ENCODE measurements around the gene SLC5A6. TPM values are rescaled to one million over a fixed set of nuclear protein-coding genes. Genes with fewer than 3 reads are reported as not detected.

Gene SLC5A6
- total RNA-seq, 4 donors from 2014 or later: 13.5 to 38.6 (median 23.2) TPM

DNA sequence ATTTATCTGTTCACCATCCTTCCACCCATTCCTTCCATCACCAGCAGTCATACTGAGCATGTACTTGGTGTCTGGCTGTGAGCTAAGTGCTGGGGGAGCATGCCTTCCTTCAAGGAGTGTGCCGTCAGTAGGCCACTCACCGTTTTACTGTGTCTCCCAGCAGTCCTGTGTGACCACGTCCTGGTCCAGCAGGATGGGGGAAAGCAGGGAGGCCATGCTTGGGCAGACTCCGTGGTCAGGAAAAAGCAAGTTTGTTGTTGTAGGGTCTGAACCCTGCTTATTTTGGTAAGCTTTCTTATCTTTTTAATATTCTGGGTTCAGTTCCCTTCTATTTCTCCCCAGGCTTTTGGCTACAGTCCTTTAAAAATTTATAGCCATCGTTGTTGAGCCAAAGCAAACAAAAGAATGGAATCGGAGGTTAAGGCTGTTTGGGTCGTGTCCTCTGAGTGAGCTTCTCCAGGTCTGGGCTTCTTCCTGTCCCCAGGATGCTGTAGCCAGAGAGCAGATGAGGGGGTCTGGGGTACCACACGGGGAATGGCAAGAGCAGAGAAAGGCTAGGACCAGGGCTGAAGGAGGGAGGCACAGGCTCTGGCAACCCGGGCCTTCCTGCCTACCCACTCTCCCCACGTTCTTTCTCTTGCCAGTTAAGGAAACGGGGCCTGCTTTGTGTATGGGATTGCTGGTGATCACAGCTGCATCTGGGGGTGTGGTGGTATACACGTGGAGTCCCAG lies 37.3 kb upstream of the SLC5A6 start:
- Histone ChIP-seq H3K27me3 (peaks cover 0 to 58% (median 2%) of the 10 kb centered on the region in 4 donors), H3K9me3 (no peaks in the 10 kb centered on the region), H3K36me3 (peaks cover 0 to 9% (median under 1%) of the 10 kb centered on the region in 3 donors), H3K4me3 (no peak overlapping the region), H3K4me1 (peaks cover 0 to 9% (median 0%) of the 10 kb centered on the region in 3 donors), H3K27ac (no peak overlapping the region)
- intact Hi-C loops (cut with DNase I): no loop called here
- WGBS, 2 donors: 33 to 41% methylated on average over 8 to 11 of the region's 12 CpGs
- DNase-seq: no peak
- no peak for TF ChIP-seq POLR2A (IDR thresholded peaks at IDR 0.05)
- TF ChIP-seq, protein P1, sequence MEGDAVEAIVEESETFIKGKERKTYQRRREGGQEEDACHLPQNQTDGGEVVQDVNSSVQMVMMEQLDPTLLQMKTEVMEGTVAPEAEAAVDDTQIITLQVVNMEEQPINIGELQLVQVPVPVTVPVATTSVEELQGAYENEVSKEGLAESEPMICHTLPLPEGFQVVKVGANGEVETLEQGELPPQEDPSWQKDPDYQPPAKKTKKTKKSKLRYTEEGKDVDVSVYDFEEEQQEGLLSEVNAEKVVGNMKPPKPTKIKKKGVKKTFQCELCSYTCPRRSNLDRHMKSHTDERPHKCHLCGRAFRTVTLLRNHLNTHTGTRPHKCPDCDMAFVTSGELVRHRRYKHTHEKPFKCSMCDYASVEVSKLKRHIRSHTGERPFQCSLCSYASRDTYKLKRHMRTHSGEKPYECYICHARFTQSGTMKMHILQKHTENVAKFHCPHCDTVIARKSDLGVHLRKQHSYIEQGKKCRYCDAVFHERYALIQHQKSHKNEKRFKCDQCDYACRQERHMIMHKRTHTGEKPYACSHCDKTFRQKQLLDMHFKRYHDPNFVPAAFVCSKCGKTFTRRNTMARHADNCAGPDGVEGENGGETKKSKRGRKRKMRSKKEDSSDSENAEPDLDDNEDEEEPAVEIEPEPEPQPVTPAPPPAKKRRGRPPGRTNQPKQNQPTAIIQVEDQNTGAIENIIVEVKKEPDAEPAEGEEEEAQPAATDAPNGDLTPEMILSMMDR (IDR thresholded peaks at IDR 0.05): no peak

DNA sequence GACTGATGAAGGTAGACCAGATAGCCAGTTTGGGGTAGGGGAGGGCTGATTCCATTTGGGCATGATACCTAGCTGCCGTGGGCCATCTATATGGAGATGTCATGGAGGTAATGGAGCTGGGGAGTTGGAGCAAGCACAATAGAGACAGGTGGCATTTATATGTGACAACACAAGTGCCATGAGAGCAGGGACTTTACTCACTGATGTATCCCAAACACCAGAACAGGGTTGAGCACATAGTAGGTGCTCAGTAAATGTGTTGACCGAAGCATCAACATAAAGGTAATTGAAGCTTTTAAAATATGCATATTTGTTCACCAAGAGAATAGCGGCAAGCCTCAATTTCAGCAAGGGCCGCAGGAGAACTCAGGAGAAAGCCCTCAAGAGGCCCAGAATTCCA lies 35.8 kb upstream of the SLC5A6 start:
- Histone ChIP-seq H3K4me1 (peaks cover 0 to 9% (median 0%) of the 10 kb centered on the region in 3 donors), H3K36me3 (peaks cover 1 to 23% (median 14%) of the 10 kb centered on the region in 3 donors), H3K4me3 (no peak overlapping the region), H3K27me3 (peaks cover 0 to 45% (median 2%) of the 10 kb centered on the region in 4 donors), H3K27ac (no peak overlapping the region), H3K9me3 (no peaks in the 10 kb centered on the region)
- 85 to 87% methylated on average over 4 of the region's 4 CpGs for WGBS, 2 donors
- intact Hi-C loops (cut with DNase I): no loop called here
- TF ChIP-seq, protein P1 (IDR thresholded peaks at IDR 0.05): no peak
- no peak for TF ChIP-seq POLR2A (IDR thresholded peaks at IDR 0.05)
- DNase-seq: no peak

DNA sequence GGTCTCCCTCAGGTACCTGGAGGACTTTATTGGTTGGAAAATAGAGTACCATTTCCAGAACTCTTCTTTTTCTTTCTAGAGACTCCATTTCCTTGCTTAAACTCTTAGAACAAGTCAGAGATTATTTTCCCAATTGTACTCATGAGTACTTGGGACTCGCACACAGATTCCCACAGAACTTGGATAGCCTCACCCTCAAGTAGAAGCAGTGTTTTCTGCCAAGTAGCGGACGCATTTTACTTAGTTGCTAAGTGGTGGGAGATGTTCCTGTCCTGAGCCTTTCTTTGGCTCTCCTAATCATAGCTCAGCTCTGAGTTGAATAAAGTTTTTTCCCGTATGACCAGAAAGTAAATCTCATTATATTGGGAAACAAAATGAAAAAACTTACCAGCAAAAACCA lies 33.6 kb upstream of the SLC5A6 start:
- peaks cover 0 to 9% (median 0%) of the 10 kb centered on the region in 3 donors for H3K4me1 ChIP-seq
- H3K36me3 ChIP-seq: peaks cover 19 to 46% (median 36%) of the 10 kb centered on the region in 3 donors
- H3K27me3 ChIP-seq: peaks cover 0 to 24% (median 2%) of the 10 kb centered on the region in 4 donors
- intact Hi-C loops (cut with DNase I): no loop called here
- TF ChIP-seq, protein P1 (IDR thresholded peaks at IDR 0.05): no peak
- no peak for TF ChIP-seq POLR2A (IDR thresholded peaks at IDR 0.05)
- WGBS, 2 donors: 76 to 83% methylated on average over 4 of the region's 4 CpGs
- no peaks in the 10 kb centered on the region for H3K9me3 ChIP-seq
- no peak overlapping the region for H3K27ac ChIP-seq
- H3K4me3 ChIP-seq: no peak overlapping the region
- no peak for DNase-seq

DNA sequence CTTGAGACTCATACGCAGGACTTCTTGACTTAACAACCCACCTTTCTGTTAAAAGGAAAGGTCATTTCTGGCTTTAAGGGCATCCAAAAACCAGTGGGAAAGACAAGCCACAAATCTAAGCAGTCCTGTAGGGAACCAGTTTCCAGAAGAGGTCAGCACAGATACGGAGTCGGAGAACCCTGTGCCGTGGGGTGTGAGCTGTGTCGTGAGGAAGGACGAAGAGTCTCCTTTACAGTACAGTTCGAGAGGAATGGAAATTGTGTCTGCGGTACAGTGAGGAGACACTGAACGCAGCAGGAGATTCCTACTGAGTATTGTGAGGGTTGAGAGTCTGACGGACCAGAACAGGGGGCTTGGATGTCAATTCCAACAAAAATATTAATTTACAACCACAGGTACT lies 33.0 kb upstream of the SLC5A6 start:
- 73 to 79% methylated on average over 10 of the region's 10 CpGs for WGBS, 2 donors
- H3K27ac ChIP-seq: no peak overlapping the region
- H3K36me3 ChIP-seq: peaks cover 24 to 51% (median 41%) of the 10 kb centered on the region in 3 donors
- H3K27me3 ChIP-seq: peaks cover 0 to 19% (median 1%) of the 10 kb centered on the region in 4 donors
- H3K4me1 ChIP-seq: peaks cover 0 to 4% (median 0%) of the 10 kb centered on the region in 3 donors
- no peak for TF ChIP-seq POLR2A (IDR thresholded peaks at IDR 0.05)
- TF ChIP-seq, protein P1 (IDR thresholded peaks at IDR 0.05): no peak
- H3K4me3 ChIP-seq: no peak overlapping the region
- H3K9me3 ChIP-seq: no peaks in the 10 kb centered on the region
- intact Hi-C loops (cut with DNase I): no loop called here
- no peak for DNase-seq

DNA sequence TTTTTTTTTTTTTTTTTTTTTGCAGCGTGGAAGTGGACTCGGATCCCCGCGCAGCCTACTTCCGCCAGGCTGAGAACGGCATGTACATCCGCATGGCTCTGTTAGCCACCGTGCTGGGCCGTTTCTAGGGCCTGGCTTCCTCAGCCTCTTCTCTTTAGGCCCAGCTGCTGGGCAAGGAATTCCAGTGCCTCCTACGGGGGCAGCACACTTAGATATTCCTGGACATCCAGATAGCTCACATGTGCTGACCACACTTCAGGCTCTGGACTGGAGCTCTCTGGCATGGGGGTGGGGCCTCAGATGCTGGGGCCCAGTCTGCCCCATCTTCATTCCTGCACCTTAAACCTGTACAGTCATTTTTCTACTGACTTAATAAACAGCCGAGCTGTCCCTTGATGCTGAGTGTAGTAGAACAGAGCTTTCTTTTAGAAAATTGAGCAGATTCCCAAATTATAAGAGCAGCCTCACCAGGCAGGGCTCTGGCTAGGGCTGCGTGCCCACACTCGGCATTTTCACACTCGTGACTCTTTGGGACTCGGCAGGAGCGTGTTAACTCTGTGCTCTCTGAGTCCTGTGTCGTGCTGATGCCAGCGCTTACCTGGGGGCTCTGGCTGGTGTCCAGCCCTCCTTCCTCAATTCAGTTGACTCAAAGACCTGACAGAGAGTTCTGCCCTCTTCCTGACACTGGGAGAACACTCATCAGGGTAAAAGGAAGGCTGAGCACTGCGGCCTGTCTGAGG lies 31.5 kb upstream of the SLC5A6 start:
- Histone ChIP-seq H3K4me3 (no peak overlapping the region), H3K27me3 (peaks cover 0 to 5% (median 0%) of the 10 kb centered on the region in 4 donors), H3K4me1 (no peaks in the 10 kb centered on the region), H3K36me3 (peaks cover 34 to 67% (median 55%) of the 10 kb centered on the region in 3 donors), H3K9me3 (no peaks in the 10 kb centered on the region), H3K27ac (no peak overlapping the region)
- intact Hi-C loops (cut with DNase I): no loop called here
- no peak for DNase-seq
- WGBS, 2 donors: 90 to 92% methylated on average over 17 to 19 of the region's 19 CpGs
- TF ChIP-seq POLR2A (IDR thresholded peaks at IDR 0.05): no peak
- TF ChIP-seq, protein P1 (IDR thresholded peaks at IDR 0.05): no peak
